Fibroblast of mammary gland (primary cell): ENCODE data around the gene ACAD8.
A peak's percentile ranks its signal among the peaks of the same experiment; 100 is the strongest.
"Not testable (repeated sequence)": the region's sequence is repeated elsewhere in the genome, so short reads cannot be mapped to it uniquely, and the experiment has no call there.

Experiments used
- DNase-seq: peaks from one replicate; pipeline ENCODE4 v3.0.0-alpha.2; 2010; ENCODE audit warnings: low read depth
- H3K4me3 ChIP-seq: 2 replicates; pipeline ENCODE4 v1.5.1; 2011; ENCODE audit warnings: low read depth, mild to moderate bottlenecking, low read length, moderate library complexity; ENCODE audit not compliant: control insufficient read depth
- CTCF ChIP-seq: conservative IDR thresholded peaks from 2 replicates; pipeline ENCODE4 v1.5.1; 2011; ENCODE audit warnings: low read depth, low read length, inconsistent platforms; ENCODE audit not compliant: control insufficient read depth, insufficient read depth

Gene ACAD8

GRCh38 chr11:134246678-134247077 is 6.7 kb upstream of the ACAD8 start:
- no peak overlapping the region for H3K4me3 ChIP-seq
- DNase-seq, result no peak
- TF ChIP-seq CTCF, result no peak

DNA sequence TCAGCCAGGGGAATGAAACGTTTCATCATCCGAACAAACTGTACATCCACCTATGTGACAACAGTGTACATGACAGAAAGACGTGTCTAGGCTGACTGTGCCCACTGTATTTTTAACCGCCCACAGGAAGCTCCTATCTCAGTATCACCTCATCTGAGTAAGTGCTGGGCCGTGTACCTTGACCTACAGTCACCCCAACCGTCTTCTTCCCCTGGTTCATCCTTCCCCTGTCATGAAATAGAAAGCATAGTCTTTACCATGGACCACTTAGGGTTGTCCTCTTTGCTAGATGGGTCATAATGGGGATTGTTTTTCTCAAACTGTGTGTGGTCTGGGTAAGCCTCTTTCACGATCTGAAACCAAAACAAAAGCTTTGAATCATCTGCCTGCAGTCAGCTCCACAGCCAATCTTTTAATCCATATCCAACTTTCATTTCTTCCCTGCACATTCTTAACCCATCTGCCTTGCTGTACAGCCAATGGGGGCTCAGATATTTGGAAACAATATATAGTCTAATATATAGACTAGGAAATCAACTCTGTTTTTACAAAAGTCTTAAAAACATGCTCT is 4.4 kb upstream of the ACAD8 start:
- no peak for TF ChIP-seq CTCF
- DNase-seq, result no peak
- no peak overlapping the region for H3K4me3 ChIP-seq

GRCh38 chr11:134250246-134250645 is 3.1 kb upstream of the ACAD8 start:
- no peak for DNase-seq
- H3K4me3 ChIP-seq, result no peak overlapping the region
- TF ChIP-seq CTCF, result no peak

GRCh38 chr11:134250675-134251074 is 2.7 kb upstream of the ACAD8 start:
- no peak overlapping the region for H3K4me3 ChIP-seq
- DNase-seq, result no peak
- no peak for TF ChIP-seq CTCF

GRCh38 chr11:134252346-134253187 is 801 bp upstream of the ACAD8 start:
- no peak for TF ChIP-seq CTCF
- peak overlapping the region; percentile 64 for H3K4me3 ChIP-seq
- DNase-seq, result peak; percentile 64

- no peak for DNase-seq
- peak overlapping the region; percentile 64 for H3K4me3 ChIP-seq
- no peak for TF ChIP-seq CTCF
Measured at GRCh38 chr11:134254433-134255183, 1.2 kb downstream of the ACAD8 start.

GRCh38 chr11:134255184-134255561 is 1.8 kb downstream of the ACAD8 start:
- not testable (repeated sequence) for H3K4me3 ChIP-seq, DNase-seq
